NCI-H82 treated with DMSO at 0.1 percent for 48 hours (cell line): Measurements from ENCODE around the gene CCDC74B.
A peak's percentile ranks its signal among the peaks of the same experiment; 100 is the strongest.
"Not testable (repeated sequence)": the region's sequence is repeated elsewhere in the genome, so short reads cannot be mapped to it uniquely, and the experiment has no call there.

ENCODE experiments used
- DNase-seq: peaks from one replicate; lab custom pipeline; 2025; ENCODE audit not compliant: unreplicated experiment; lab: John Stamatoyannopoulos, UW

The CCDC74B gene

GRCh38 chr2:130145006-130145414 is at the start of gene CCDC74B:
Gene CCDC74B (minus strand): TSS chr2:130145112. CDS start chr2:130144996, 116 bp downstream.
- peak; percentile 9 for DNase-seq

DNA sequence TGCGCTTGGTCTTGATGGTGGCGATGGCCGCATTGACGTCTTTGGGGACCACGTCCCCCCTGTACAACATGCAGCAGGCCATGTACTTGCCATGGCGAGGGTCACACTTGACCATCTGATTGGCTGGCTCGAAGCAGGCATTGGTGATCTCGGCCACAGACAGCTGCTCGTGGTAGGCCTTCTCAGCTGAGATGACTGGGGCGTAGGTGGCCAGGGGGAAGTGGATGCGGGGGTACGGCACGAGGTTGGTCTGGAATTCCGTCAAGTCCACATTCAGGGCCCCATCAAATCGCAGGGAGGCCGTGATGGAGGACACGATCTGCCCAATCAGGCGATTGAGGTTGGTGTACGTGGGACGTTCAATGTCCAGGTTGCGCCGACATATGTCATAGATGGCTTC is 48.9 kb upstream of the CCDC74B start:
- DNase-seq = not testable (repeated sequence)

DNA sequence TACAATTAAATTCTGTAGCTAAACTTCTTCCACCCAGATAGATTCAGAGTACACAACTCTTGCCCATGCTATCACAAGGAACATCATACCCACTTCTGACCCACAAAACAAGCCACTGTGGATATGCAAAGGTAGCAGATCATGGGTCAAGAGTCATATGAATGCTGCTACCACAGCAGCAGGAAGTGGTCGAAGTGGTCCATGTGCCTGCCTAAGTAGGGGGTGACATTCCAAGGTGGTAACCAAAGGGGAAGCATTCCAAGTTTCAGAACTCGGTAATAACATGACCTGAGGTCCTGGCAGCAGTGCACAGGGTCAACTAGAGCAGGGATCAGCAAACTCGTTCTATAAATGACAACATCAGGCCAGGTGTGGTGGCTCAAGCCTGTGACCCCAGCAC is 47.5 kb upstream of the CCDC74B start:
- not testable (repeated sequence) for DNase-seq

- not testable (repeated sequence) for DNase-seq
Measured at GRCh38 chr2:130191319-130191718, 46.4 kb upstream of the CCDC74B start.

DNA sequence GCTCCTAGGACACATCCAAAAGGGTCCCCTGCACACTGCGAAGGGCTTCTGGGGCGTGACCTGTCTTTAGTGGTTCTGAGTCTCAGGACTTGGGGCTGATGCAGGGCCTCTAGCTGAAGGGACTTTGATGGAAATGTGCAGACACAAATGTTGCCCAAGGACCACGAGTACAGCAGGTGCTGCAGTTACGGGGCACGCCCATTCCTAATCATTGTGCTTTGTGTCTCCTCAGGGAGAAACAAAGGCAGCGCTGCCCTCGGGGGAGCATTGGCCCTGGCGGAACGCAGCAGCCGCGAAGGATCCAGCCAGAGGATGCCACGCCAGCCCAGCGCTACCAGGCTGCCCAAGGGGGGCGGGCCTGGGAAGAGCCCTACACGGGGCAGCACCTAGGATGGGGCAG is 45.3 kb upstream of the CCDC74B start:
- no peak for DNase-seq

DNA sequence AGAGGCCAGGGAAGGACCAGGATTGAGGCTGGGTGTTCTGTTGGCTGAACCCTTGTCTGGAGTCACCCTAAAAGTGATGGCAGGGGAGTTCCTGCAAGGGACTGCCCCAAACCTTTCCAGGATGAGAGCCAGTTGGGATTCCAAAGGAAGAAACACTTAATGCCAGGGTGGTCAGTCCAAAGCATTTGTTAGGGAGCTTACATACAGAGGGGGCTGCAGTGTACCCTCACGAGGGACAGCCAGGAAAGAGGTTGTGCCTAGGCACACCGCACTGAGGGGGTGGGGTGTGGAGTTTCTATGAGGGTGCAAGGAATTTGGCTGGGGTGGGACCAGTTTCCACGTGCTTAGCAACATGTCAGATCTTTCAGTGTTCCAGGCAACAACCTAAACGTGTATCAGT is 44.0 kb upstream of the CCDC74B start:
- DNase-seq = not testable (repeated sequence)

GRCh38 chr2:130187859-130188792 is 43.2 kb upstream of the CCDC74B start:
- DNase-seq = not testable (repeated sequence)

DNA sequence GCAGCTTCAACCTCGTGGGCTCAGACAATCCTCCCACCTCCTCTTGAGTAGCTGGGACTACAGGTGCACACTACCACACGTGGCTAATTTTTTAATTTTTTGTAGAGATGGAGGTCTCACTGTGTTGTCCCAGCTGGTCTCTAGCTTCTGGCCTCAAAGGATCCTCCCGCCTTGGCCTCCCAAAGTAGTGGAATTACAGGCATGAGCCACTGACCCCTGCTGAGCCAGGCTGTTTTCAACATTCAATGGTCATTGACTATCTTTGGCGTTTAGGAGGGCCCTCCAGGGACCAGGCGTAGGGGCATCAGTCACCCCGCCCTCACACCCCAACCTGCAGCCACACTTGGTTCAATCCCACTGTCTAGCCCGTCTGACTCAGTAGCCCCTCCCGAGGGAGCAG is 42.4 kb upstream of the CCDC74B start:
- DNase-seq = no peak

- no peak for DNase-seq
Measured at GRCh38 chr2:130186391-130186790, 41.5 kb upstream of the CCDC74B start.

GRCh38 chr2:130185896-130186295 is 41.0 kb upstream of the CCDC74B start:
- no peak for DNase-seq

DNA sequence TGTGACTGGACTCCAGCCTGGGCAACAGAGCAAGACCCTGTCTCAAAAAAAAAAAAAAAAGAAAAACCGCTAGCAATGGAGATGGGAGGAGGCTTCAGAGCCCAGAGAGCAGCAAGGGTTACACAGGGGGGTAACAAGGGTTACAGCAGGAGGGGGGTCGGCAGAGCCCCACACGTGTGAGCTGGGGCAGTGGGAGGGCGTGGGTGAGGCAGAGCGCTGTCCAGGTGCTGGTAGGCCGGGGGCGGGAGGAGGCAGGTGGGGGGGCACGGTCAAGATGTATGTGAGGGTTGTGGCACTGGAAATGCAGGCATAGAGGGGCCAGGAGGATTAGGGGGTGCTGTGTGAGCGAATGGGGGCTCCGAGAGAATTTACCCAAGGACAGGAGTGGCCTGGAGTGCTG is 40.5 kb upstream of the CCDC74B start:
- DNase-seq = no peak

DNA sequence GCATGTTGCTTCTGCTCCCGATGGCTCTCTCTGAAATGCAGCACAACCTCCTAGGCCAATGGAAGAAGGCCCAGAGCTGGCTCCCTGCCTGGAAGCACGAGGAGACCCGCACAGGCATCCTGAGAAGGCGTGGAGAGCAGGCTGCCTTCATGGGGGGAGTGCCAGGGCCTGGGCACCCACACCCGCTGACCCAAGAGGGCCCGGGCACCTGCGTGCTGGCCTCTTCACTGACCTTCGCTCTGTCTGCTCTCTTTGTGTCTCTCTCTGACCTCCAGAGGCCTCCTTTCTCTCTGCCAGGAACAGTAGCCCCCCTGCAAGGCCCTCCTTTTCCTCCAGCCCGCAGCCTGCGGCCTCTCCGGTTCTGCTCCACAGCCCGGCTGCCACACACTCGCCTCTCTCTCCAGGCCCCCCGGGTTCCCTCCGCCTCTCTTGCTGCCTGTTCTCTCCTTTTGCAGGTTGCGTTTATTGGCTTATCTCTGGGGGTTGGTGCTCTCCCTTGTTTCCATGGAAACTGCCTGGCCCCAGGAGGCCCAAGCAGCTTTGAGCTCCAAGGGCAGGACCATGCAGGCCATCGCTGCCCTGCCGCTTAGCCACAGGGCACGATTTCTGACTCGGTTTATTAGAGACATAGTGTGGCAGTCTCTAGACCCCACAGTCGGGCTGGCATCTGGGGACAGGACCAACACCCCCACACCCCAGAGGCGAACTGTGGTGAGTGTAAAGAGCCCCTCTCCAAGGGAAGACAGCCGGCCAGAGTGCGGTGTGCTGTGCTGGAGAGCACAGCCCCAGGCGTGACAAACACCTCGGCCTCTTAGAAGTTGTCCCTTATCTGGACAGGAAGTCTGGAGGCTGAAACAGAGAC is 38.8 kb upstream of the CCDC74B start:
- no peak for DNase-seq

GRCh38 chr2:130182826-130183511 is 38.1 kb upstream of the CCDC74B start:
- not testable (repeated sequence) for DNase-seq

DNA sequence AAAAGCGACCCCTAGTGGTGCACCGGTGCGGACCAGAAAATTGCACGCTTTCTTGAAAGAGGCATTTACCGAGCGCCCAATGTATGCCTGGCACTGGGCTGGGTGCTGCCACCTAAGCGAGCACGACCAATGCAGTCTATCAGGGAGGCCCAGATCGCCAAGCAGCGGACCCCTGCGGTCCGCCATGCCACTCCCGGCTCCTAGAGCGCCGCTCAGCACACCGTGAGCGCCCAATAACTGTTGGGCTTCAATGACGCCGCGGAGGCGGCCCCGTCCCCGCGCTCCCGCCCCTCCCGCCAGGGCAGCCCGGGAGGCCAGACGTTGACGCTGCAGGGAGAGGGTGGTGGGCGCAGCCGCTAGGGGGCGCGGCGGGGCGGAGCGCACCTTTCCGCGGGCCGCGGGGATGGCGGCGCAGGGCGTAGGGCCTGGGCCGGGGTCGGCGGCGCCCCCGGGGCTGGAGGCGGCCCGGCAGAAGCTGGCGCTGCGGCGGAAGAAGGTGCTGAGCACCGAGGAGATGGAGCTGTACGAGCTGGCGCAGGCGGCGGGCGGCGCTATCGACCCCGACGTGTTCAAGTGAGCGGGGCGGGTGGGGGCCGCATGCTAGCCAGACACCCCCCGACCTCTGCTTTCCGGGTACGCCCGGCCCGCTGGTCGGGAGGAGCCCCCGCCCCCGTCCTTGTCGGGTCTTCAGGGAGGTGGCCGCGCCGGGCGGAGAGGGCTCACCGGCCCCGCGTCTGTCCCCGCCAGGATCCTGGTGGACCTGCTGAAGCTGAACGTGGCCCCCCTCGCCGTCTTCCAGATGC is 37.2 kb upstream of the CCDC74B start, which contains the start of gene MZT2B:
Gene MZT2B (plus strand): TSS at position 383 of the 803 bp plus-strand sequence. CDS start 21 bp downstream, at position 404.
- DNase-seq = peak; percentile 58

- DNase-seq = peak; percentile 82
Measured at GRCh38 chr2:130181325-130181879, 36.5 kb upstream of the CCDC74B start, which contains the start of gene SMPD4. Gene SMPD4 (minus strand): TSS chr2:130181602. CDS start chr2:130176592, 5,010 bp downstream.

DNA sequence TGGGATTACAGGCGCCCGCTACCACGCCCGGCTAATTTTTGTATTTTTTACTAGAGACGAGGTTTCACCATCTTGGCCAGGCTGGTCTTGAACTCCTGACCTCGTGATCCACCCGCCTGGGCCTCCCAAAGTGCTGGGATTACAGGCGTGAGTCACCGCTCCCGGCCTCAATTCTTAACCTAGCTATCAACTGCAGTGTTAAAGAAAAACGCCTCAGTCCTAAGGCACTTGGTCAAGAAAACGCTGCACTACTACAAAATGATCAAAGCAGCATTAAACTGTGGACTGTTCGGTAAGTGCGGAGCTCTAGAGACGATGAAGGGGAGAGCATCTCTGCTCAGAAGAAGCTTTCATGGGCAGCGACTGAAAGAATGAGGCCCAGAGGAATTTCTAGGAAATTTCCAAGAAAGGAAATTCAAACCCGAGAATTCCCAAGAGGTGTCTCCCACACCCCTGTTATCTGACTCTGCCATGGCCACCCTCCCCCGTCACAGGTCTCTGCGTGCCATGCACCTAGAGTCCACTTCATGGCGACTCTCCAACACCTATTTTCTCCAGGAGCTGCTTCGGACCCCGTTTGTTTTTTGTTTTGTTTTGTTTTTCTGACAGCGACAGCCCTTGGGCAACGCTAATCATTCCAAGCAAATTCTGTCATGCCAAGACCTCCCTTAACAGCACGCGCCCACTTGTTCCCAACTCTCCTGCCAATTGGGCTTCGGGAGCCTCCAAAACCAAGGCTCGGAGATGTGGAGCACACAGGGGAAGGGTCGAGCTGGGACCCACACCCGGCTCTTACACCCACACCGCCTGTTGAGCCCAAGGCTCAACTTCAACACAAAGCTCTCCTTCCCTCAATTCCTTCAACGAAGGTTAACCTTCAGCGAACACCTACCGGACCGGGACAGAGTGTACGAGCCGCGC is 35.8 kb upstream of the CCDC74B start:
- DNase-seq = not testable (repeated sequence)

DNA sequence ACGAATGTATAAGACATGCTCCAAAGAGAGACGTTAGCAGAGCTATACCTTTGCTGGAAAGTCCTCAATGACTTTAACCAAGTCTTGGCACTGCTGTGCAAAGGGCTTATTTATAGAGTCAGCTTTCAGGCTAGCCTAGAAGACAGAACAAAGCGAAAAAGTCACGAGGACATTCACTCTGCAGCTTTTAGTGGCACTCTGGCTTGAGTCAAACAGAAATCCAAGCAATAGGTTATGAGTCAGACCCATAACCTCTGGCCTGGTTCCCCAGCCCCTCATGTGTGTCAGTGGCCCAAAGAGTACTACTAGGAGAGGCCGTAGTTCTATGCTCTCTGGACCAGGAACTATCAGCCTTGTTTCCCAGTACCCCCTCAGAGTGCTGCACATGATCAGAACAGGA is 30.0 kb upstream of the CCDC74B start:
- DNase-seq = not testable (repeated sequence)

DNA sequence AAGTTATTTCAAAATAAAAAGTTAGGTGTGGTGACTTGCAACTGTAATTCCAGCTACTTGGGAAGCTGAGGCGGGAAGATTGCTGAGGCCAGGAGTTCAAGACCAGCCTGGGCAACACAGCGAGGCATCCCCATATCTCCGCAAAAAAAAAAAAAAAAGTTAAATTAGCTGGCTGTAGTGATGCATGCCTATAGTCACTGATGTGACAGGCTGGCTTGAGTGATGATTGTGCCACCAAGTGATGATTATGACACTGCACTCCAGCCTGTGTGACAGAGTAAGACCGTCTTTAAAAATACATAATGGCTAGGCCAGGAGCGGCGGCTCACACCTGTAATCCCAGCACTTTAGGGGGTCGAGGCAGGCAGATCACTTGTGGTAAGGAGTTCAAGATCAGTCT is 25.0 kb upstream of the CCDC74B start:
- DNase-seq = no peak

DNA sequence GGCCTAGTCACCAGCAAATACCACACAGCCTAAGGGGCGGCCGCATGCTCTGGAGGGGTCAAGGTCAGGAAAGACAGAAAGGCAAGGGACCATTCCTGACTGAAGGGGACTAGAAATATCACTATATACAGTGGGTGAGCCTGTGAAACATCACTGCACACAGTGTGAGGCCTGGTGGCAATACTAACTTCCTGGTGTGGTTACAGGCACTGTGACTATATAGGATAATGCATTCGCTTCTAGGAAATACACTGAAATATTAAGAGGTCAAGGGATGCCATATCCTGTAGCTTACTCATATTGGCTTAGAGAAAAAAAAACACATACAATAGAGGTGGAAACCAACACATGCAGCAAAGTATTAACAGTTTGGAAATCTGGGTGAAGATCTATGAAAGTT is 24.3 kb upstream of the CCDC74B start:
- DNase-seq = not testable (repeated sequence)
